Hepatocyte (in vitro differentiated cells): Measurements from ENCODE around the gene HMGCL. TPM values are rescaled to one million over a fixed set of nuclear protein-coding genes. Genes with fewer than 3 reads are reported as not detected.

Experiments
- DNase-seq: peaks from one replicate; pipeline ENCODE4 v3.0.0-alpha.2; 2016; ENCODE audit warnings: low spot score
- H2AFZ ChIP-seq: fragments of 200-600 bp; sonication (generic); 2 replicates; pipeline ENCODE4 v1.6.0; 2016; ENCODE audit warnings: antibody characterized with exemption, mild to moderate bottlenecking
- H3K27ac ChIP-seq: fragments of 200-600 bp; sonication (generic); 2 replicates; pipeline ENCODE4 v1.5.1; 2016; ENCODE audit warnings: mild to moderate bottlenecking
- H3K27me3 ChIP-seq: fragments of 200-600 bp; sonication (generic); 2 replicates; pipeline ENCODE4 v1.6.1; 2016
- H3K36me3 ChIP-seq: fragments of 200-600 bp; sonication (generic); replicated peaks from 2 replicates; pipeline ENCODE4 v1.5.1; 2016; ENCODE audit warnings: low read depth; ENCODE audit not compliant: insufficient read depth
- H3K4me1 ChIP-seq: fragments of 200-600 bp; sonication (generic); 2 replicates; pipeline ENCODE4 v1.5.1; 2016; ENCODE audit warnings: mild to moderate bottlenecking, moderate library complexity; ENCODE audit not compliant: insufficient read depth
- H3K4me2 ChIP-seq: fragments of 200-600 bp; sonication (generic); 2 replicates; pipeline ENCODE4 v1.6.0; 2016
- H3K4me3 ChIP-seq: fragments of 200-600 bp; sonication (generic); 2 replicates; pipeline ENCODE4 v1.5.1; 2016; ENCODE audit warnings: mild to moderate bottlenecking
- H3K79me2 ChIP-seq: fragments of 200-600 bp; sonication (generic); 2 replicates; pipeline ENCODE4 v1.6.0; 2017; ENCODE audit warnings: mild to moderate bottlenecking
- H3K9me2 ChIP-seq: fragments of 200-600 bp; sonication (generic); replicated peaks from 2 replicates; pipeline ENCODE4 v1.6.0; 2017; ENCODE audit warnings: mild to moderate bottlenecking; ENCODE audit not compliant: insufficient read depth
- H3K9me3 ChIP-seq: fragments of 200-600 bp; sonication (generic); 2 replicates; pipeline ENCODE4 v1.5.1; 2016; ENCODE audit warnings: low read depth, mild to moderate bottlenecking
- H4K20me1 ChIP-seq: fragments of 200-600 bp; sonication (generic); 2 replicates; pipeline ENCODE4 v1.6.0; 2016; ENCODE audit warnings: mild to moderate bottlenecking; ENCODE audit not compliant: insufficient read depth, poor library complexity, severe bottlenecking
- EZH2 ChIP-seq: fragments of 200-600 bp; sonication (generic); IDR thresholded peaks from 2 replicates; pipeline ENCODE4 v1.6.1; 2016; ENCODE audit warnings: antibody characterized with exemption, mild to moderate bottlenecking, borderline replicate concordance
- EZH2phosphoT487 ChIP-seq: fragments of 200-600 bp; sonication (generic); IDR thresholded peaks from one replicate; pipeline ENCODE4 v1.6.1; 2018; ENCODE audit warnings: antibody characterized with exemption, mild to moderate bottlenecking, low read depth, moderate library complexity; ENCODE audit not compliant: unreplicated experiment, severe bottlenecking
- WGBS: methylation state at CpG from one replicate; pipeline ENCODE4 v1.1.6; 2016; ENCODE audit warnings: low lambda C conversion rate; ENCODE audit errors: missing lambda C conversion rate; 5-methylcytosine and 5-hydroxymethylcytosine counted together
- polyA plus RNA-seq: library from polyadenylated mRNA; unstranded; fragments of >200 nt; fragmentation: Nextera tagmentation; extraction: Ambion mirVana; gene quantifications from 2 replicates; pipeline ENCODE4 v1.2.1, GENCODE V29; 2016
- total RNA-seq: library from RNA; depleted of rRNA; stranded (reverse); fragments of >200 nt; gene quantifications from 2 replicates; pipeline ENCODE4 v1.2.3, GENCODE V29; 2014
- TF ChIP-seq, protein P1 (sequence below): fragments of 200-600 bp; sonication (generic); IDR thresholded peaks from 2 replicates; pipeline ENCODE4 v1.5.1; 2016; ENCODE audit warnings: antibody characterized with exemption, mild to moderate bottlenecking; ENCODE audit not compliant: poor library complexity

Gene HMGCL
- total and polyA plus RNA-seq, 2 experiments from 2014 or later, result 78.5 to 90.7 TPM

DNA sequence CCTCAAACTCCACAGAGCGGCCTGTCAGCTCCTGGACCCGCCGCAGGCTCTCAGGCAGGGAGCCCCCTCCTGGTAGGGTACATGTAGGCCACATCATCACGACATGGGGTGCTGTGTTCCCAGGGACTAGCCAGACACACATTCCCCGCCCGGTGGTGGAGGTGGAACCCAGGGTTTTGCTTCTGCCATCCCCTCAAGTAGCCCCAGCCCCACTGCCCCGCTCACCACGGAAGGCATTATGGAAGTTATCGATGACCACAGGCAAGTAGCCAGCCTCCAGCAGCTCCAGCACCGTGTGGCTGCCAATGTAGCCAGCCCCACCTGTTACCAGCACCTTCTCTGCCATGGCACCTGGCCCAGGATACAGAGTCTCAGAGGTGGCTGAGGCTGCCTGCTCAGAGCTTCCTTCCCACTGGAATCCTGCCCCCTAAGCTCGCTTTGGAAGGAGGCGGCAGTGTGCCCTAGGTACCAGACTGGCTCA, 26.5 kb downstream of the HMGCL start:
- Histone ChIP-seq H3K9me3 (no peaks in the 10 kb centered on the region), H3K79me2 (peaks cover 7% of the 10 kb centered on the region), H3K36me3 (no peaks in the 10 kb centered on the region), H3K4me1 (peaks cover 19% of the 10 kb centered on the region), H3K9me2 (no peaks in the 10 kb centered on the region), H3K27ac (peak overlapping the region; percentile 99), H3K27me3 (no peaks in the 10 kb centered on the region), H2AFZ (no peak overlapping the region), H4K20me1 (no peaks in the 10 kb centered on the region), H3K4me3 (no peak overlapping the region), H3K4me2 (peak overlapping the region; percentile 93)
- WGBS, result 92% methylated on average over 9 of the region's 12 CpGs
- no peak for DNase-seq
- no peak for TF ChIP-seq EZH2phosphoT487
- TF ChIP-seq, protein P1, sequence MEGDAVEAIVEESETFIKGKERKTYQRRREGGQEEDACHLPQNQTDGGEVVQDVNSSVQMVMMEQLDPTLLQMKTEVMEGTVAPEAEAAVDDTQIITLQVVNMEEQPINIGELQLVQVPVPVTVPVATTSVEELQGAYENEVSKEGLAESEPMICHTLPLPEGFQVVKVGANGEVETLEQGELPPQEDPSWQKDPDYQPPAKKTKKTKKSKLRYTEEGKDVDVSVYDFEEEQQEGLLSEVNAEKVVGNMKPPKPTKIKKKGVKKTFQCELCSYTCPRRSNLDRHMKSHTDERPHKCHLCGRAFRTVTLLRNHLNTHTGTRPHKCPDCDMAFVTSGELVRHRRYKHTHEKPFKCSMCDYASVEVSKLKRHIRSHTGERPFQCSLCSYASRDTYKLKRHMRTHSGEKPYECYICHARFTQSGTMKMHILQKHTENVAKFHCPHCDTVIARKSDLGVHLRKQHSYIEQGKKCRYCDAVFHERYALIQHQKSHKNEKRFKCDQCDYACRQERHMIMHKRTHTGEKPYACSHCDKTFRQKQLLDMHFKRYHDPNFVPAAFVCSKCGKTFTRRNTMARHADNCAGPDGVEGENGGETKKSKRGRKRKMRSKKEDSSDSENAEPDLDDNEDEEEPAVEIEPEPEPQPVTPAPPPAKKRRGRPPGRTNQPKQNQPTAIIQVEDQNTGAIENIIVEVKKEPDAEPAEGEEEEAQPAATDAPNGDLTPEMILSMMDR, result no peak
- TF ChIP-seq EZH2, result no peak

DNA sequence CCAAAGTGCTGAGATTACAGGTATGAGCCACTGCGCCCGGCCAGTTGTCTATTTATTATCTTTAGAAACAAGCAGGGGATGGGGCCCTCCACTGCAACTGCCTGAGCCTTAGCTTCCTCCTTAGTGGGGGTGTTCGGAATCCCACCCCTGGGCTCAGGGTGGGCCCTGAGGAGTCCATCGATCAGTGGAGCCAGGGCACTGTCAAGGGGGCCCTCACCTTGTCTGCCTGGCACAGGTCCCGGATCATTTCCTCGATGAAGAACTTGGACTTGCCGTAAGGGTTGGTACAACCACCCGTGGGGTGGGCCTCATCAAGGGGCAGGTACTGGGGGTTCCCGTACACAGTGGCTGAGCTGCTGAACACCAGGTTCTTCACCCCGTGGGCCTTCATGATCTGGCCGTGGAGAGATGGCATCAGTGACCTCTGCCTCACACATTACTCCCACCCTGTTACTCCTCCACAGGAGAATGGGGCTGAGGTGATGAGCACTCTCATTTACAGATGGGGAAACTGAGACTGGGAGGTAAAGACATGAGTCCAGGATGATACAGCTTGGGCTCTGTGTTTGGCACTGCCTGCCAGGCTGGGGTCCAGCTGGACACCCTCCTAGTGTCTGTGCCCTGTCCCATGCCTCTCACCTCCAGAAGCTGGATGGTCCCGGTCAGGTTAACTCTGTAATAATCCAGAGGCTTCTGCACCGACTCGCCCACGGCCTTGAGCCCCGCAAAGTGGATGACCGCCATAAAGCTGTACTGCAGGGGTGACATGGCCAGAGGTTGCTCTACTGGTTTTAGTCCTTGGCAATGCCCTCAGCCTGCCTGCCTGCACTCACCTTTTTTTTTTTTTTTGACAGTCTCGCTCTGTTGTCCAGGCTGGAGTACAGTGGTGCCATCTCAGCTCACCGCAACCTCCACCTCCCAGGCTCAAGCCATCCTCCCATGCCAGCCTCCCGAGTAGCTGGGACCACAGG, 27.5 kb downstream of the HMGCL start:
- H3K4me1 ChIP-seq, result peaks cover 24% of the 10 kb centered on the region
- H3K9me3 ChIP-seq, result no peaks in the 10 kb centered on the region
- H2AFZ ChIP-seq, result no peak overlapping the region
- H3K79me2 ChIP-seq, result peaks cover 16% of the 10 kb centered on the region
- H3K4me2 ChIP-seq, result peak overlapping the region; percentile 93
- peak overlapping the region; percentile 99 for H3K27ac ChIP-seq
- no peak for DNase-seq
- H4K20me1 ChIP-seq, result no peaks in the 10 kb centered on the region
- H3K36me3 ChIP-seq, result no peaks in the 10 kb centered on the region
- no peaks in the 10 kb centered on the region for H3K9me2 ChIP-seq
- no peak overlapping the region for H3K4me3 ChIP-seq
- WGBS, result 89% methylated on average over 20 of the region's 20 CpGs
- TF ChIP-seq EZH2phosphoT487, result no peak
- no peak for TF ChIP-seq EZH2
- TF ChIP-seq, protein P1, result no peak
- H3K27me3 ChIP-seq, result no peaks in the 10 kb centered on the region

DNA sequence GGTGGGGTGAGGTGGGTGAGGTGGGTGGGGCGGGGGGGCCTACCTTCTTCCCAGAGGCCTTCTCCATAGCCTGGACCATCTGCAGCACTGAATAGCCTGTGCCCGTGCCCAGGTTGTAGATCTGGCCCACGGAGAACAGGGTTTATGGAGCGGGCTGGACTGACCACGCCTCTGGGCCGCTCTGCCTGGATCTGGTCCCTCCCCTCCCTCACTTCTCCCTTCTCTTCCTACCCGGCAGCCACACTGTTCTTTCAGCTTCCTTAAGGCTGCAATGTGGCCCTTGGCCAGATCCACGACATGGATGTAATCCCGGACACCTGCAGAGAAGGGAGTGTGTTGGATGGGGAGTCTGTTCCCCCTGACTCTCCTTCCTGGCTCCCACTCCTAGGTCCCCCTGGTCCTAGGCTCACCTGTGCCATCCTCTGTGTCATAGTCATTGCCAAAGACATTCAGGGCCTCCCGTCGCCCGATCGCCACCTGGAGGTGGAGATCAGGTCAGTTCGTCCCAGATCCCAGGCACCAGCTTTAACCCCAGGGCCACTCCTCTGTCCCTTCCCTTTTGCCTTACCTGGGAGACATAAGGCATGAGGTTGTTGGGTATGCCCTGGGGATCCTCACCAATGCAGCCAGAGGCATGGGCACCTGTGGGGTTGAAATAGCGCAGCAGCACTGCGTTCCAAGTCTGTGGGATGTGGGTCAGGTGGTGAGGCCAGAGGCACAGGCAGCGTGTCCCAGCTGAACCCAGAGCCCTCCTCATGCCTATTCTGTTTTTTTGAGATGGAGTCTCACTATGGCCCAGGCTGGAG, 28.6 kb downstream of the HMGCL start:
- 82% methylated on average over 17 of the region's 17 CpGs for WGBS
- Histone ChIP-seq H3K4me1 (peaks cover 18% of the 10 kb centered on the region), H2AFZ (no peak overlapping the region), H3K9me3 (no peaks in the 10 kb centered on the region), H3K27me3 (no peaks in the 10 kb centered on the region), H3K4me3 (no peak overlapping the region), H4K20me1 (no peaks in the 10 kb centered on the region), H3K79me2 (peaks cover 27% of the 10 kb centered on the region), H3K27ac (no peak overlapping the region), H3K9me2 (no peaks in the 10 kb centered on the region), H3K4me2 (no peak overlapping the region), H3K36me3 (no peaks in the 10 kb centered on the region)
- DNase-seq, result no peak
- TF ChIP-seq, protein P1, result no peak
- TF ChIP-seq EZH2 (no peak), EZH2phosphoT487 (no peak)
